Smooth muscle cell (in vitro differentiated cells): ENCODE data around the gene SMIM21. TPM values are rescaled to one million over a fixed set of nuclear protein-coding genes. Genes with fewer than 3 reads are reported as not detected.

Source experiments
- DNase-seq: peaks from one replicate; lab custom pipeline; 2025; ENCODE audit not compliant: unreplicated experiment; lab: John Stamatoyannopoulos, UW
- H2AFZ ChIP-seq: fragments of 200-600 bp; sonication (generic); 2 replicates; pipeline ENCODE4 v1.6.0; 2016; ENCODE audit warnings: antibody characterized with exemption, low read depth, mild to moderate bottlenecking
- H3F3A ChIP-seq: fragments of 200-600 bp; sonication (generic); 2 replicates; pipeline ENCODE4 v1.6.0; 2017; ENCODE audit warnings: antibody characterized with exemption, low read depth
- H3K27ac ChIP-seq: fragments of 200-600 bp; sonication (generic); 2 replicates; pipeline ENCODE4 v1.5.1; 2016; ENCODE audit warnings: low read depth, mild to moderate bottlenecking
- H3K27me3 ChIP-seq: fragments of 200-600 bp; sonication (generic); 2 replicates; pipeline ENCODE4 v1.6.1; 2016; ENCODE audit warnings: low read depth, mild to moderate bottlenecking
- H3K36me3 ChIP-seq: fragments of 200-600 bp; sonication (generic); 2 replicates; pipeline ENCODE4 v1.5.1; 2016; ENCODE audit warnings: low read depth
- H3K4me1 ChIP-seq: fragments of 200-600 bp; sonication (generic); 2 replicates; pipeline ENCODE4 v1.5.1; 2016; ENCODE audit warnings: low read depth
- H3K4me2 ChIP-seq: fragments of 200-600 bp; sonication (generic); 2 replicates; pipeline ENCODE4 v1.6.0; 2016; ENCODE audit warnings: mild to moderate bottlenecking
- H3K4me3 ChIP-seq: fragments of 200-600 bp; sonication (generic); 2 replicates; pipeline ENCODE4 v1.5.1; 2016; ENCODE audit warnings: mild to moderate bottlenecking
- H3K79me2 ChIP-seq: fragments of 200-600 bp; sonication (generic); 2 replicates; pipeline ENCODE4 v1.6.0; 2016; ENCODE audit warnings: low read depth, mild to moderate bottlenecking
- H3K9ac ChIP-seq: fragments of 200-600 bp; sonication (generic); 2 replicates; pipeline ENCODE4 v1.6.0; 2016; ENCODE audit warnings: low read depth
- H3K9me3 ChIP-seq: fragments of 200-600 bp; sonication (generic); replicated peaks from 2 replicates; pipeline ENCODE4 v1.5.1; 2016; ENCODE audit warnings: low read depth
- H4K20me1 ChIP-seq: fragments of 200-600 bp; sonication (generic); 2 replicates; pipeline ENCODE4 v1.6.0; 2016; ENCODE audit warnings: low read depth
- CTCF ChIP-seq: fragments of 200-600 bp; sonication (generic); IDR thresholded peaks from 2 replicates; pipeline ENCODE4 v1.5.1; 2017; ENCODE audit warnings: borderline replicate concordance, mild to moderate bottlenecking, antibody characterized with exemption; ENCODE audit not compliant: insufficient read depth, poor library complexity, severe bottlenecking
- WGBS: methylation state at CpG from one replicate; pipeline ENCODE4 v1.1.7; 2016; ENCODE audit warnings: low lambda C conversion rate; 5-methylcytosine and 5-hydroxymethylcytosine counted together
- polyA plus RNA-seq: library from polyadenylated mRNA; unstranded; fragments of >200 nt; fragmentation: Nextera tagmentation; extraction: Ambion mirVana; gene quantifications from 2 replicates; pipeline ENCODE4 v1.2.1, GENCODE V29; 2016
- total RNA-seq: library from RNA; depleted of rRNA; stranded (reverse); fragments of >200 nt; gene quantifications from 2 replicates; pipeline ENCODE4 v1.2.3, GENCODE V29; 2014

The SMIM21 gene
- total and polyA plus RNA-seq, 2 experiments from 2014 or later: not detected

- H3K27ac ChIP-seq: no peak overlapping the region
- no peak for TF ChIP-seq CTCF
- no peak for DNase-seq
- no peaks in the 10 kb centered on the region for H3K27me3 ChIP-seq
- H3K4me2 ChIP-seq: no peak overlapping the region
- no peak overlapping the region for H3K9ac ChIP-seq
- H4K20me1 ChIP-seq: no peaks in the 10 kb centered on the region
- 80% methylated on average over 1 of the region's 1 CpG for WGBS
- H2AFZ ChIP-seq: no peak overlapping the region
- H3K36me3 ChIP-seq: no peaks in the 10 kb centered on the region
- no peak overlapping the region for H3K4me3 ChIP-seq
- H3K4me1 ChIP-seq: no peaks in the 10 kb centered on the region
- H3K79me2 ChIP-seq: no peaks in the 10 kb centered on the region
- no peaks in the 10 kb centered on the region for H3F3A ChIP-seq
- no peaks in the 10 kb centered on the region for H3K9me3 ChIP-seq
These were observed 61.7 kb downstream of the SMIM21 start for GRCh38 chr18:75365837-75366236.

DNA sequence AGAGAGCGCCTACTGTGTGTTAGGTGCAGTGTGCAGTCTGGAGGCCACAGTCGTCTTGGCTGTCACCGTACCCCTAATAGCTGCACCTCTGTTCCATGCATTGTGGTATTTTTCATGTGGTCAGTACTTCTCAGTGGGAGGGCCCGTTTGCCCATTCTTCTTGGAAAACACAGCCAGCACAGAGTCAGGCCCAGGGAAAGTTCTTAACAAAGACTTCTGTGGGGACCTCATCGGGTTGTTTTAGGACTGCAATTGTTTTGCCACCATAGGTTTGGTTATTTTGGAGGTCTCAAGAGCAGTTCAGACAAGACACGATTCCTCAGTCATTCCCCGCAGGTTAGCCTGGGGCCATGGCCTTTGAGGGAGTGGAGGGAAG, 62.3 kb downstream of the SMIM21 start:
- Histone ChIP-seq H3K79me2 (no peaks in the 10 kb centered on the region), H3K4me3 (no peak overlapping the region), H3K9me3 (no peaks in the 10 kb centered on the region), H3K27ac (no peak overlapping the region), H3K27me3 (no peaks in the 10 kb centered on the region), H3K36me3 (no peaks in the 10 kb centered on the region), H3K4me2 (no peak overlapping the region), H4K20me1 (no peaks in the 10 kb centered on the region), H2AFZ (no peak overlapping the region), H3F3A (no peaks in the 10 kb centered on the region), H3K4me1 (no peaks in the 10 kb centered on the region), H3K9ac (no peak overlapping the region)
- TF ChIP-seq CTCF: no peak
- no peak for DNase-seq
- WGBS: 97% methylated on average over 7 of the region's 7 CpGs

GRCh38 chr18:75364512-75365253, 62.8 kb downstream of the SMIM21 start:
- no peak for TF ChIP-seq CTCF
- H2AFZ ChIP-seq: peak overlapping the region; percentile 36
- no peaks in the 10 kb centered on the region for H3K36me3 ChIP-seq
- 77% methylated on average over 13 of the region's 13 CpGs for WGBS
- no peaks in the 10 kb centered on the region for H3F3A ChIP-seq
- H3K27me3 ChIP-seq: no peaks in the 10 kb centered on the region
- no peaks in the 10 kb centered on the region for H3K9me3 ChIP-seq
- no peaks in the 10 kb centered on the region for H3K4me1 ChIP-seq
- H3K9ac ChIP-seq: no peak overlapping the region
- no peak for DNase-seq
- H3K27ac ChIP-seq: no peak overlapping the region
- no peaks in the 10 kb centered on the region for H3K79me2 ChIP-seq
- H4K20me1 ChIP-seq: no peaks in the 10 kb centered on the region
- no peak overlapping the region for H3K4me2 ChIP-seq
- H3K4me3 ChIP-seq: no peak overlapping the region
